ENCODE data around the gene SH3D19.

- TF ChIP-seq CTCF (IDR thresholded peaks at IDR 0.05; ENCODE audit: borderline replicate concordance, extremely low read depth, low read length, poor library complexity, severe bottlenecking): no peak
- no peak for TF ChIP-seq EZH2 (IDR thresholded peaks at IDR 0.05; ENCODE audit: borderline replicate concordance, low read depth, low read length, severe bottlenecking)
These were observed 91.8 kb downstream of the SH3D19 start for GRCh38 chr4:151233600-151233999.
